ENCODE data around the gene FGG.

GRCh38 chr4:154583230-154583629 is 29.2 kb downstream of the FGG start:
- TF ChIP-seq CTCF (IDR thresholded peaks at IDR 0.05; ENCODE audit: insufficient read depth, low read depth, low read length) (no peak), EZH2 (IDR thresholded peaks at IDR 0.05; ENCODE audit: insufficient read depth, low read length) (no peak)
